Mammary epithelial cell (primary cell): ENCODE data around the gene GFPT1.

Experiments
- EZH2 ChIP-seq: IDR thresholded peaks from 2 replicates; pipeline ENCODE4 v1.6.1; 2012; ENCODE audit warnings: low read length, inconsistent platforms, borderline replicate concordance
- TF ChIP-seq, protein P1 (sequence below), 2 donors: IDR thresholded peaks in 1 of 2; conservative IDR thresholded peaks in 1 of 2; 2 replicates each; pipeline ENCODE4 v1.5.1; 2011 to 2012; ENCODE audit warnings: inconsistent platforms in 2 of 2, low read length in 2 of 2, mild to moderate bottlenecking in 2 of 2, control low read depth in 1 of 2, low read depth in 1 of 2; ENCODE audit not compliant: insufficient read depth in 1 of 2; ENCODE audit errors: extremely low read depth in 1 of 2

- TF ChIP-seq, protein P1, sequence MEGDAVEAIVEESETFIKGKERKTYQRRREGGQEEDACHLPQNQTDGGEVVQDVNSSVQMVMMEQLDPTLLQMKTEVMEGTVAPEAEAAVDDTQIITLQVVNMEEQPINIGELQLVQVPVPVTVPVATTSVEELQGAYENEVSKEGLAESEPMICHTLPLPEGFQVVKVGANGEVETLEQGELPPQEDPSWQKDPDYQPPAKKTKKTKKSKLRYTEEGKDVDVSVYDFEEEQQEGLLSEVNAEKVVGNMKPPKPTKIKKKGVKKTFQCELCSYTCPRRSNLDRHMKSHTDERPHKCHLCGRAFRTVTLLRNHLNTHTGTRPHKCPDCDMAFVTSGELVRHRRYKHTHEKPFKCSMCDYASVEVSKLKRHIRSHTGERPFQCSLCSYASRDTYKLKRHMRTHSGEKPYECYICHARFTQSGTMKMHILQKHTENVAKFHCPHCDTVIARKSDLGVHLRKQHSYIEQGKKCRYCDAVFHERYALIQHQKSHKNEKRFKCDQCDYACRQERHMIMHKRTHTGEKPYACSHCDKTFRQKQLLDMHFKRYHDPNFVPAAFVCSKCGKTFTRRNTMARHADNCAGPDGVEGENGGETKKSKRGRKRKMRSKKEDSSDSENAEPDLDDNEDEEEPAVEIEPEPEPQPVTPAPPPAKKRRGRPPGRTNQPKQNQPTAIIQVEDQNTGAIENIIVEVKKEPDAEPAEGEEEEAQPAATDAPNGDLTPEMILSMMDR (conservative IDR thresholded peaks at IDR 0.05 in 1 of 2, IDR thresholded peaks at IDR 0.05 in 1 of 2; ENCODE audit: extremely low read depth in 1 of 2, insufficient read depth in 1 of 2, low read depth in 1 of 2, low read length in 2 of 2): no peak
- TF ChIP-seq EZH2: no peak
These were observed 101.6 kb downstream of the GFPT1 start for GRCh38 chr2:69285379-69285894.
